GM12878 (cell line): ENCODE measurements around the gene GPR141. TPM values are rescaled to one million over a fixed set of nuclear protein-coding genes. Genes with fewer than 3 reads are reported as not detected.

ENCODE experiments used
- ATAC-seq: fragments of 200-7000 bp; cut with Tn5 transposase; 3 replicates; pipeline ENCODE4 v1.9.1; 2020; ENCODE audit warnings: mild to moderate bottlenecking, moderate library complexity
- BruUV-seq: library from RNA; stranded (reverse); fragments of 400-500 nt; replicated peaks from 2 replicates; lab custom pipeline; 2021; lab: Mats Ljungman, UMichigan
- CTCF ChIA-PET: fragments of 300-600 bp; sonication (Branson Sonifier 250); formaldehyde crosslinking; extraction: SDS; loops from one replicate; lab custom pipeline; 2021; ENCODE audit warnings: inconsistent platforms; lab: Yijun Ruan, JAX
- POLR2A ChIA-PET: fragments of 350-600 bp; formaldehyde crosslinking; extraction: SDS; loops from one replicate; lab custom pipeline; 2021; ENCODE audit warnings: inconsistent platforms; lab: Charles Lee
- RAD21 ChIA-PET: fragments of 300-600 bp; sonication (Branson Sonifier 250); formaldehyde crosslinking; loops from one replicate; lab custom pipeline; 2023; ENCODE audit warnings: antibody characterized with exemption; ENCODE audit not compliant: unreplicated experiment; lab: Charles Lee
- SMC1A ChIA-PET: fragments of 300-600 bp; sonication (Branson Sonifier 250); formaldehyde crosslinking; loops from one replicate; lab custom pipeline; 2023; ENCODE audit not compliant: unreplicated experiment, uncharacterized antibody; lab: Charles Lee
- DNase-seq: peaks from one replicate; pipeline ENCODE4 v3.0.0-alpha.2; 2011; ENCODE audit warnings: low read depth, low spot score
- FAIRE-seq: peaks from 3 replicates; lab custom pipeline; 2011; peaks lifted over from hg19 to GRCh38; lab: Jason Lieb, UNC
- H2AFZ ChIP-seq: 2 replicates; pipeline ENCODE4 v1.6.0; 2011; ENCODE audit warnings: low read depth, low read length, control low read depth; ENCODE audit not compliant: control insufficient read depth
- H3K27ac ChIP-seq: 2 replicates; pipeline ENCODE4 v1.5.1; 2011; ENCODE audit warnings: control low read depth; ENCODE audit not compliant: control insufficient read depth, insufficient read depth
- H3K27me3 ChIP-seq, 2 experiments: replicated peaks in 1 of 2; 2 replicates each; pipeline versions ENCODE4 v1.6.0 to v1.6.1; 2011; ENCODE audit warnings: low read length in 1 of 2; ENCODE audit not compliant: control insufficient read depth in 2 of 2, insufficient read depth in 2 of 2
- H3K36me3 ChIP-seq, 2 experiments: 2 replicates each; pipeline ENCODE4 v1.5.1; 2011; ENCODE audit warnings: low read length in 1 of 2; ENCODE audit not compliant: control insufficient read depth in 2 of 2, insufficient read depth in 2 of 2
- H3K4me1 ChIP-seq: 2 replicates; pipeline ENCODE4 v1.6.1; 2011; ENCODE audit warnings: mild to moderate bottlenecking, low read length, moderate library complexity, mixed read lengths; ENCODE audit not compliant: control insufficient read depth, insufficient read depth
- H3K4me2 ChIP-seq: 2 replicates; pipeline ENCODE4 v1.6.0; 2011; ENCODE audit warnings: control low read depth; ENCODE audit not compliant: control insufficient read depth, insufficient read depth
- H3K4me3 ChIP-seq: fragments of 200-600 bp; sonication (generic); 2 replicates; pipeline ENCODE4 v1.5.1; 2016
- H3K79me2 ChIP-seq: 2 replicates; pipeline ENCODE4 v1.6.0; 2011; ENCODE audit warnings: low read length; ENCODE audit not compliant: control insufficient read depth, insufficient read depth
- H3K9ac ChIP-seq: 2 replicates; pipeline ENCODE4 v1.8.0; 2011; ENCODE audit warnings: low read length, control low read depth, mixed read lengths; ENCODE audit not compliant: control insufficient read depth, insufficient read depth
- H3K9me3 ChIP-seq: replicated peaks from 3 replicates; pipeline ENCODE4 v1.5.1; 2011; ENCODE audit warnings: mild to moderate bottlenecking, low read length; ENCODE audit not compliant: control insufficient read depth, insufficient read depth
- H4K20me1 ChIP-seq: 2 replicates; pipeline ENCODE4 v1.6.0; 2011; ENCODE audit not compliant: control insufficient read depth, insufficient read depth
- BHLHE40 ChIP-seq, 2 experiments: fragments of 450-650 bp in 1 of 2; IDR thresholded peaks; 2 replicates each; pipeline ENCODE4 v1.6.1; 2011 to 2017; ENCODE audit warnings: low read depth in 2 of 2, borderline replicate concordance in 1 of 2, improper control_type of control experiment in 1 of 2, low read length in 1 of 2, mild to moderate bottlenecking in 1 of 2
- BMI1 ChIP-seq: fragments of 450-650 bp; IDR thresholded peaks from 2 replicates; pipeline ENCODE4 v1.6.1; 2016; ENCODE audit warnings: mild to moderate bottlenecking, moderate library complexity, borderline replicate concordance
- CHD2 ChIP-seq: IDR thresholded peaks from 2 replicates; pipeline ENCODE4 v1.6.1; 2011; ENCODE audit warnings: low read depth, low read length, improper control_type of control experiment, borderline replicate concordance
- E2F4 ChIP-seq: IDR thresholded peaks from 2 replicates; pipeline ENCODE4 v1.6.1; 2012; ENCODE audit warnings: low read depth, low read length, improper control_type of control experiment
- IKZF1 ChIP-seq: fragments of 450-650 bp; conservative IDR thresholded peaks from 2 replicates; pipeline ENCODE4 v1.6.1; 2017; ENCODE audit warnings: antibody characterized with exemption, mild to moderate bottlenecking
- IRF4 ChIP-seq: IDR thresholded peaks from 2 replicates; pipeline ENCODE4 v1.6.1; 2011; ENCODE audit warnings: low read depth, low read length
- KLF5 ChIP-seq: fragments of 450-650 bp; IDR thresholded peaks from 2 replicates; pipeline ENCODE4 v1.6.1; 2014; ENCODE audit warnings: mild to moderate bottlenecking; ENCODE audit not compliant: partially characterized antibody
- MXI1 ChIP-seq: fragments of 150-350 bp; IDR thresholded peaks from 2 replicates; pipeline ENCODE4 v1.6.1; 2011; ENCODE audit warnings: low read depth, mild to moderate bottlenecking, inconsistent platforms, low read length, improper control_type of control experiment
- MYB ChIP-seq: fragments of 150-350 bp; IDR thresholded peaks from 2 replicates; pipeline ENCODE4 v1.6.1; 2014; ENCODE audit warnings: mild to moderate bottlenecking, low read depth, low read length, borderline replicate concordance
- NR2F1 ChIP-seq: fragments of 450-650 bp; conservative IDR thresholded peaks from 2 replicates; pipeline ENCODE4 v1.6.1; 2017; ENCODE audit warnings: mild to moderate bottlenecking
- NRF1 ChIP-seq: conservative IDR thresholded peaks from 2 replicates; pipeline ENCODE4 v1.6.1; 2011; ENCODE audit warnings: mild to moderate bottlenecking, low read depth, low read length, improper control_type of control experiment
- SKIL ChIP-seq: fragments of 450-650 bp; IDR thresholded peaks from 2 replicates; pipeline ENCODE4 v1.6.1; 2017; ENCODE audit warnings: mild to moderate bottlenecking, low read depth, inconsistent platforms; ENCODE audit not compliant: poor library complexity, severe bottlenecking
- STAT3 ChIP-seq: IDR thresholded peaks from 2 replicates; pipeline ENCODE4 v1.6.1; 2011; ENCODE audit warnings: low read depth, low read length, improper control_type of control experiment
- ZBTB40 ChIP-seq: fragments of 450-650 bp; IDR thresholded peaks from 2 replicates; pipeline ENCODE4 v1.6.1; 2016; ENCODE audit warnings: mild to moderate bottlenecking, moderate library complexity, borderline replicate concordance
- WGBS: methylation state at CpG from one replicate; pipeline ENCODE4 v1.1.6; 2016; ENCODE audit warnings: low lambda C conversion rate; ENCODE audit not compliant: insufficient replicate concordance, insufficient coverage; ENCODE audit errors: missing lambda C conversion rate; 5-methylcytosine and 5-hydroxymethylcytosine counted together
- in situ Hi-C: fragments of 300-500 bp; cut with MboI; formaldehyde crosslinking; loops from 9 replicates; pipeline ENCODE4 v1.14.3; 2018; ENCODE audit warnings: mixed read lengths
- intact Hi-C: fragments of 100-400 bp; cut with micrococcal nuclease; formaldehyde crosslinking; loops from one replicate; pipeline ENCODE4 v1.14.2; 2022; ENCODE audit not compliant: unreplicated experiment
- polyA plus RNA-seq, 11 experiments: library from polyadenylated mRNA; depleted of rRNA in 4 of 11; unstranded in 6 of 11; stranded (reverse) in 5 of 11; fragments of >200 nt; fragmentation: Nextera tagmentation in 4 of 11; fragmentation: Illumina TruSeq in 1 of 11; extraction: Ambion mirVana in 4 of 11; extraction: Trizol in 1 of 11; gene quantifications; 1 replicate in 1 of 11; 2 replicates in 10 of 11; pipeline versions ENCODE4 v1.2.1 to v1.2.3, GENCODE V29; 2011 to 2016; ENCODE audit warnings: inconsistent platforms in 2 of 11, missing spikeins in 2 of 11, low read depth in 1 of 11
- total RNA-seq, 4 experiments: library from RNA; depleted of rRNA in 3 of 4; stranded (reverse); fragments of >200 nt in 3 of 4; fragmentation: Illumina TruSeq in 1 of 4; extraction: Trizol in 1 of 4; gene quantifications; 2 replicates each; pipeline versions ENCODE4 v1.2.1 to v1.2.3, GENCODE V29; 2013 to 2021

The GPR141 gene
- total and polyA plus RNA-seq, 10 of the 15 experiments (the other 5 are each of a cell fraction or from before 2014, with no cell fraction given), result 0.56 to 3.9 (median 1.2) TPM

- Histone ChIP-seq H3K27me3 (no peaks in the 10 kb centered on the region), H3K4me3 (peak overlapping the region; percentile 25; the same call in 1 of the 2 replicates), H3K9ac (peak overlapping the region; percentile 14; the same call in 1 of the 2 replicates), H3K9me3 (no peaks in the 10 kb centered on the region; the same call in none of the 3 replicates), H2AFZ (peak overlapping the region; percentile 9), H3K4me1 (peaks cover 50% of the 10 kb centered on the region), H3K36me3 (no peaks in the 10 kb centered on the region; a peak in 1 of 4 replicates), H3K27ac (peak overlapping the region; percentile 86), H4K20me1 (no peaks in the 10 kb centered on the region), H3K79me2 (no peaks in the 10 kb centered on the region), H3K4me2 (peak overlapping the region; percentile 58)
- ChIA-PET CTCF (interaction anchor here (0.7 to 4.3 kb wide), 14 partner anchors 16 to 552 kb away, joined by 3 to 26 read pairs (median 5); no protein-coding TSS in a partner anchor), POLR2A (interaction anchor here (1.2 to 2.4 kb wide), 5 partner anchors 21 to 39 kb away, joined by 4 to 20 read pairs (median 5); no protein-coding TSS in a partner anchor), SMC1A (interaction anchor here (0.8 to 8.8 kb wide), 18 partner anchors 9 to 433 kb away, joined by 3 to 193 read pairs (median 6); partner anchors contain the start of gene GPR141), RAD21 (interaction anchor here (0.8 to 3.1 kb wide), 14 partner anchors 10 to 103 kb away, joined by 3 to 48 read pairs (median 5); partner anchors contain the start of gene GPR141)
- no TSS peak for BruUV-seq
- WGBS, result 2% methylated on average over 6 of the region's 6 CpGs
- peak; percentile 91 for DNase-seq
- FAIRE-seq, result peak; percentile 73
- in situ Hi-C loops, result no loop called here
- intact Hi-C loops, result loop anchor here (1.0 to 2.0 kb wide), 2 partner anchors 30 to 46 kb away; no protein-coding TSS in a partner anchor
- ATAC-seq, result peak; percentile 92
- peak; percentile 85 for TF ChIP-seq IRF4
- peak; percentile 24 to 45; a peak in 1 of 4 replicates for TF ChIP-seq BHLHE40 (IDR thresholded peaks at IDR 0.05; ENCODE audit: borderline replicate concordance in 1 of 2, low read depth in 2 of 2, low read length in 1 of 2)
- TF ChIP-seq E2F4, result no peak
- TF ChIP-seq CHD2, result peak; percentile 59; the same call in 1 of the 2 replicates
- peak; percentile 81 for TF ChIP-seq IKZF1
- peak; percentile 88 for TF ChIP-seq SKIL
- TF ChIP-seq KLF5, result no peak
- TF ChIP-seq NRF1, result no peak
- peak; percentile 99 for TF ChIP-seq STAT3
- TF ChIP-seq MXI1, result peak; percentile 55; the same call in 1 of the 2 replicates
- peak; percentile 88 for TF ChIP-seq NR2F1
- no peak for TF ChIP-seq ZBTB40
- TF ChIP-seq BMI1, result peak; percentile 54
- 0 out of 2 replicates have a peak, but pooled peaks have one; percentile 50 for TF ChIP-seq MYB
Measured at GRCh38 chr7:37786741-37787569, 103.4 kb downstream of the GPR141 start.
